Measurements from ENCODE around the gene PRDM15. TPM values are rescaled to one million over a fixed set of nuclear protein-coding genes. Genes with fewer than 3 reads are reported as not detected.

The PRDM15 gene
- total RNA-seq, 2 experiments from 2014 or later, result 13.2 to 14.5 TPM

- H3K4me1 Mint-ChIP-seq (ENCODE audit: low read depth), result no peaks in the 10 kb centered on the region
- intact Hi-C loops (cut with micrococcal nuclease), result no loop called here
- CTCF ChIA-PET, result no interaction called here
- no peak overlapping the region for H3K4me3 Mint-ChIP-seq
- DNase-seq, result no peak
- peaks cover 22% of the 10 kb centered on the region for H3K36me3 Mint-ChIP-seq (ENCODE audit: low read depth)
- no peak overlapping the region for H3K27ac Mint-ChIP-seq
- POLR2A ChIA-PET, result no interaction called here
- TF ChIP-seq CTCF (IDR thresholded peaks at IDR 0.05), result no peak
- no peaks in the 10 kb centered on the region for H3K27me3 Mint-ChIP-seq
- no peak for ATAC-seq
- no peaks in the 10 kb centered on the region for H3K9me3 Mint-ChIP-seq
Observed at GRCh38 chr21:41832596-41833496, 46.3 kb downstream of the PRDM15 start.

GRCh38 chr21:41831866-41832595 is 47.1 kb downstream of the PRDM15 start:
- TF ChIP-seq CTCF (IDR thresholded peaks at IDR 0.05), result no peak
- no peak overlapping the region for H3K27ac Mint-ChIP-seq
- ATAC-seq, result no peak
- POLR2A ChIA-PET, result no interaction called here
- intact Hi-C loops (cut with micrococcal nuclease), result no loop called here
- peaks cover 18% of the 10 kb centered on the region for H3K36me3 Mint-ChIP-seq (ENCODE audit: low read depth)
- H3K4me3 Mint-ChIP-seq, result no peak overlapping the region
- no peaks in the 10 kb centered on the region for H3K9me3 Mint-ChIP-seq
- DNase-seq, result no peak
- CTCF ChIA-PET, result no interaction called here
- H3K4me1 Mint-ChIP-seq (ENCODE audit: low read depth), result no peaks in the 10 kb centered on the region
- no peaks in the 10 kb centered on the region for H3K27me3 Mint-ChIP-seq

GRCh38 chr21:41831453-41831831 is 47.7 kb downstream of the PRDM15 start:
- ChIA-PET POLR2A (no interaction called here), CTCF (no interaction called here)
- H3K27me3 Mint-ChIP-seq, result no peaks in the 10 kb centered on the region
- DNase-seq (no peak), ATAC-seq (no peak)
- no peak overlapping the region for H3K27ac Mint-ChIP-seq
- H3K36me3 Mint-ChIP-seq (ENCODE audit: low read depth), result peaks cover 12% of the 10 kb centered on the region
- intact Hi-C loops (cut with micrococcal nuclease), result no loop called here
- no peaks in the 10 kb centered on the region for H3K9me3 Mint-ChIP-seq
- H3K4me1 Mint-ChIP-seq (ENCODE audit: low read depth), result no peaks in the 10 kb centered on the region
- no peak overlapping the region for H3K4me3 Mint-ChIP-seq
- no peak for TF ChIP-seq CTCF (IDR thresholded peaks at IDR 0.05)

GRCh38 chr21:41830764-41831452 is 48.2 kb downstream of the PRDM15 start:
- Mint-ChIP-seq H3K27ac (no peak overlapping the region), H3K36me3 (ENCODE audit: low read depth) (peaks cover 9% of the 10 kb centered on the region), H3K4me1 (ENCODE audit: low read depth) (no peaks in the 10 kb centered on the region), H3K27me3 (no peaks in the 10 kb centered on the region), H3K4me3 (no peak overlapping the region), H3K9me3 (no peaks in the 10 kb centered on the region)
- no peak for TF ChIP-seq CTCF (IDR thresholded peaks at IDR 0.05)
- no peak for DNase-seq
- ChIA-PET CTCF (no interaction called here), POLR2A (no interaction called here)
- ATAC-seq, result no peak
- intact Hi-C loops (cut with micrococcal nuclease), result no loop called here
